ENCODE data around the gene SH3TC2. TPM values are rescaled to one million over a fixed set of nuclear protein-coding genes. Genes with fewer than 3 reads are reported as not detected.

The SH3TC2 gene
- total and polyA plus RNA-seq, 7 donors, result 0.18 to 1.9 (median 0.60) TPM

GRCh38 chr5:149069711-149070110, 6.8 kb upstream of the SH3TC2 start:
- H3K4me3 ChIP-seq, result no peak overlapping the region
- no peaks in the 10 kb centered on the region for H3K4me1 ChIP-seq
- DNase-seq, result no peak
- H3K36me3 ChIP-seq (ENCODE audit: insufficient read depth in 1 of 2, low read depth in 1 of 2), result no peaks in the 10 kb centered on the region
- ATAC-seq, result no peak
- H3K9me3 ChIP-seq, result no peaks in the 10 kb centered on the region
- no peak for TF ChIP-seq CTCF (IDR thresholded peaks at IDR 0.05)
- intact Hi-C loops (cut with DNase I), result no loop called here
- H3K27ac ChIP-seq, result no peak overlapping the region
- H3K27me3 ChIP-seq (ENCODE audit: insufficient read depth in 3 of 3, low read length in 2 of 3), result no peaks in the 10 kb centered on the region
- WGBS, 3 donors, result 82 to 94% (median 91%) methylated on average over 2 of the region's 2 CpGs

GRCh38 chr5:149063896-149064478, 1.1 kb upstream of the SH3TC2 start:
- intact Hi-C loops (cut with DNase I), result no loop called here
- WGBS, 3 donors, result 42 to 72% (median 55%) methylated on average over 2 of the region's 2 CpGs
- no peaks in the 10 kb centered on the region for H3K9me3 ChIP-seq
- no peak overlapping the region for H3K27ac ChIP-seq
- DNase-seq, result no peak
- ATAC-seq, result no peak
- H3K4me1 ChIP-seq, result peaks cover 12% of the 10 kb centered on the region
- no peaks in the 10 kb centered on the region for H3K36me3 ChIP-seq (ENCODE audit: insufficient read depth in 1 of 2, low read depth in 1 of 2)
- no peak overlapping the region for H3K4me3 ChIP-seq
- no peak for TF ChIP-seq CTCF (IDR thresholded peaks at IDR 0.05)
- no peaks in the 10 kb centered on the region for H3K27me3 ChIP-seq (ENCODE audit: insufficient read depth in 3 of 3, low read length in 2 of 3)

GRCh38 chr5:149062371-149063016, 368 bp downstream of the SH3TC2 start:
- no peak for DNase-seq
- Histone ChIP-seq H3K27me3 (ENCODE audit: insufficient read depth in 3 of 3, low read length in 2 of 3) (no peaks in the 10 kb centered on the region), H3K36me3 (ENCODE audit: insufficient read depth in 1 of 2, low read depth in 1 of 2) (no peaks in the 10 kb centered on the region), H3K4me1 (peaks cover 12% of the 10 kb centered on the region), H3K9me3 (no peaks in the 10 kb centered on the region), H3K27ac (peak overlapping the region; percentile 25), H3K4me3 (no peak overlapping the region)
- no peak for TF ChIP-seq CTCF (IDR thresholded peaks at IDR 0.05)
- intact Hi-C loops (cut with DNase I), result no loop called here
- WGBS, 3 donors, result 35 to 47% (median 47%) methylated on average over 3 of the region's 3 CpGs
- ATAC-seq, result peak; percentile 53 to 78 (median 73)

- intact Hi-C loops (cut with DNase I), result no loop called here
- peaks cover 1% of the 10 kb centered on the region for H3K9me3 ChIP-seq
- ATAC-seq (no peak), DNase-seq (no peak)
- TF ChIP-seq CTCF (IDR thresholded peaks at IDR 0.05), result no peak
- 90 to 92% (median 92%) methylated on average over 4 of the region's 4 CpGs for WGBS, 3 donors
- H3K36me3 ChIP-seq (ENCODE audit: insufficient read depth in 1 of 2, low read depth in 1 of 2), result no peaks in the 10 kb centered on the region
- no peak overlapping the region for H3K4me3 ChIP-seq
- peak overlapping the region; percentile 25 for H3K27ac ChIP-seq
- H3K27me3 ChIP-seq (ENCODE audit: insufficient read depth in 3 of 3, low read length in 2 of 3), result no peaks in the 10 kb centered on the region
- peaks cover 12% of the 10 kb centered on the region for H3K4me1 ChIP-seq
Observed at GRCh38 chr5:149061341-149061740, 1.5 kb downstream of the SH3TC2 start.

Measured in psoas muscle (tissue), 8 donors.